NOMO-1 treated with dmso at 0.1 percent for 144 hours (cell line): ENCODE measurements around the gene ENO2.

Experiments used
- DNase-seq: peaks from one replicate; lab custom pipeline; 2025; ENCODE audit not compliant: unreplicated experiment; lab: John Stamatoyannopoulos, UW

ENO2 gene

DNA sequence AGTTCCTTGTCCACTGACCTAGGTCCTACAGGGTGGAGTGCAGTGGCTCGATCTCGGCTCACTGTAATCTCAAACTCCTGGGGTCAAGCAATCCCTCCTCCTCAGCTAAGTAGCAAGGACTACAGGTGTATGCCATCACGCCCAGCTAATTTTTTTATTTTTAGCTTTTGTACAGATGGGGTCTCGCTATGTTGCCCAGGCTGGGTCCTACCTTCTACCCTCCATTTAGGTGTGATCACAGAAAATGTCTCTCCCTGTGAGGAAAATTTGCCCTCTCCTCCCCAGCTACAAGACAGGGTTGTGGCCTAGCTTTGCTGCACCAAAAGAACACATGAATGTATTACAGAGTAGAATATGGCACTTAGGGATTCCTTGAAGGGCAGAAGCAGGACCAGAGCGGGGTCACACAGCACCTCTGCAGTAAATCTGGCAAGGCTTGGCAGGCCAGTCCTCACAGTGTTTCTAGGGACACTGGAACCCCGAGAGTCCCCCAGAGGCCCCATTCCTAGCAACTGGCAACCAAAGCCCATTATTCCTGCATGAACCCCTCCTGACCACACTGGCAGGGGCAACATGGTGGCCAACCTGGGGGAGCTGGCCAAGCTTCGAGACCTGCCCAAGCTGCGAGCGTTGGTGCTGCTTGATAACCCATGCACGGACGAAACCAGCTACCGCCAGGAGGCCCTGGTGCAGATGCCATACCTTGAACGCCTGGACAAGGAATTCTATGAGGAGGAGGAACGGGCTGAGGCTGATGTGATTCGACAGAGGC is 2.0 kb upstream of the ENO2 start:
- no peak for DNase-seq

DNA sequence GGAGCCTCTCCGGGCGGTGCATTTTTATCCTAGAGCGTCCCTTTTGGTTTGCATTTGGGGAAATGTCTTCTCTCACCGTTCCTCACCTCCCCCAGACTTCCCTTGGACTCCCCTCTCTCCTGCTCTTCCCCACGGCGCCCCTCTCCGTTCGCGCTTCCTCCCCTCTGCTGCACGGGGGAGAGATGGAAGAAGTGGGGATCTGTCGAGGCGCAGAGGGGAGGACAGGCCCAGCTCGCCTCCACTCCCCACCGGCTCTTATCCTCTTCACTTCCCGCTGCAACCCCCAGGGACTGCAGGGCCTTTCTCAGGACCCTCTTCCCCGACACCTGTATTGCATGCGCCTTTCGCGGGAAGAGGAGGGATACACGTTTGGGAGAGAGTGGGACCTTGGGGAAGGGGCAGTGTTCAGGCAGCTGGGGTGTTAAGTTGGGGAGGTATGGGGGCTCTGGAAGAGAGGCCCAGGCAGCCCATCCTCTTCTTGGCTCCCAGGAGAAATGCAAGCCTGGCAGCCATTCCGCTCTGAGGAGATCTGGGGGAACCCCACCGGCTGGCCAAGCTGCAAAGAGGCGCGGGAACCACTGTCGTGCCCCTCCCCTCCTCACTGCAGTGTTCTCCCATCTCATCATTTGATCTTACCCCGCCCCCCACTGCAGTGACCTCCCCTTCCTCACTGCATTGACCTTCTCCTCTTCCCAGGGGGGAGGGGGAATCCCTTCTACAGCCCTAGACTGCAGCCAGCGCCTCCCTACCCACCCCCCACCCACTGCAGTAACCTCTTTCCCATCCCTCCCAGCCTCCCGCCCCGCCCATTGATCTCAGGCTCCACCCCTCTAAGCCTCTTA is 788 bp downstream of the ENO2 start:
- no peak for DNase-seq

DNA sequence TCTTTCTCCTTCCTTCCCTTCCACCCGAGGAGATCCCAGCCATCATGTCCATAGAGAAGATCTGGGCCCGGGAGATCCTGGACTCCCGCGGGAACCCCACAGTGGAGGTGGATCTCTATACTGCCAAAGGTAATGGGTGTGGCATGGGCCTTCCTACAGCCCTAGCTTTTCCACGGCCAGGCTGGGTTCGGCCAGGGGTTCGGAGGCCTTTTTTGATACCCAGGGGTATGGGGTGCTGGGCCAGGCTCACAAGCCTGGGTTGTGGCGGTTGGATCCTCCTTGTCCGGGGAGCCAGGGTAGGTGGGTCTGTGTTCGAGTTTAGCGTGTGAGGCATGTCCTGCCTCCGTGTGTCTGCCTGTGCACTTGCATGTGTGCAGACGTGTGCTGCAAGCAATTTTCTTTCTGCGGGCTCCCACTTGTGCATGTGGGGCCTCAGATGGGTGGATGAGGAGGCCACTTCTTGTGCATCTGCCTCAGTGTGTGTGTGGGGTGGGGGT is 1.5 kb downstream of the ENO2 start:
- DNase-seq, result no peak

DNA sequence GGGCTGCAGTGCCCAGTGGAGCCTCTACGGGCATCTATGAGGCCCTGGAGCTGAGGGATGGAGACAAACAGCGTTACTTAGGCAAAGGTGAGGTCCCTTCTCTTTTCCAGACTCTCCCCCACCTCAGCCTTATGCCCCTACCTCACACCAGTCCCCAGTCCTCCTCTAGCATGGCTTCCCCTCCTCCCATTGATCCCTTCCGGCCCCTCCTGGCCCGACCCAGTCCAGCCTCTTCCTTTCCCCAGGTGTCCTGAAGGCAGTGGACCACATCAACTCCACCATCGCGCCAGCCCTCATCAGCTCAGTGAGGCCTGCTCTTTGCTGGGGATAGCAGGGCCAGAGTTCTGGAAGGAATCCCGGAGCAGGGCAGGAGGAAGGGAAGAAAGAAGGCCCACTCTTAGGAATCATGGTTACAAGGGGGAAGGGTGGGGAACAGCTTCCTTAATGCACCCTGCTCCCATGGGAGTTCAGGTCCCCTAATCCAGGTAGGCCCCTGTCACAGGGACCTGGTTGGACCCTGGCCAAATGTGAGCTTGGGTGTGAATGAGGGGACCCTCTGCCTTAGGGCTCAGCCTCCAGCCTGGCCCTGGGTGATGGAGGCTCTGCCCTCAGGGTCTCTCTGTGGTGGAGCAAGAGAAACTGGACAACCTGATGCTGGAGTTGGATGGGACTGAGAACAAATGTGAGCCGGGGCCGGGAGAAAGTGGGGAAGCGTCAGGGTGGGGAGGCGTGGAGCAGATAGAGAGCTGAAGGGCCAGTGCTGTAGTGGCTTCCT is 2.2 kb downstream of the ENO2 start:
- no peak for DNase-seq

DNA sequence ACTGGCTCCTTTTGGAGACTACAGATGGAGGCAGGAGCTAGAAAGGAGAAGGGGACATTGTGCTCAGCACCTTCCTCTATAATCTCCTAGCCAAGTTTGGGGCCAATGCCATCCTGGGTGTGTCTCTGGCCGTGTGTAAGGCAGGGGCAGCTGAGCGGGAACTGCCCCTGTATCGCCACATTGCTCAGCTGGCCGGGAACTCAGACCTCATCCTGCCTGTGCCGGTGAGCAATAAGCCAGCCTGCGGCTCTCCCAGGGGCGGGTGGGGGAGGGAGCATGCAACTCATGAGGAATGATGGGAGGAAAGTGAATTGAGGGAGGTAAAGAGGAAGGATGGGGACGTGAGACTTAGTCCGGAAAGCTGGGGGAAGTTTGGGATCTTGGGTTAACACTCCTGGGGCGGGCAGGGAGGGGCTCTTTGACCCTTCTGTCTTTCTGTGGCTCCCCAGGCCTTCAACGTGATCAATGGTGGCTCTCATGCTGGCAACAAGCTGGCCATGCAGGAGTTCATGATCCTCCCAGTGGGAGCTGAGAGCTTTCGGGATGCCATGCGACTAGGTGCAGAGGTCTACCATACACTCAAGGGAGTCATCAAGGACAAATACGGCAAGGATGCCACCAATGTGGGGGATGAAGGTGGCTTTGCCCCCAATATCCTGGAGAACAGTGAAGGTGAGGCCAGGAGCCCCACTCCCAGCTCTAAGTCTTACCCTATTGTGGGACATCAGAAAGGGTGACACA is 3.3 kb downstream of the ENO2 start:
- no peak for DNase-seq

DNA sequence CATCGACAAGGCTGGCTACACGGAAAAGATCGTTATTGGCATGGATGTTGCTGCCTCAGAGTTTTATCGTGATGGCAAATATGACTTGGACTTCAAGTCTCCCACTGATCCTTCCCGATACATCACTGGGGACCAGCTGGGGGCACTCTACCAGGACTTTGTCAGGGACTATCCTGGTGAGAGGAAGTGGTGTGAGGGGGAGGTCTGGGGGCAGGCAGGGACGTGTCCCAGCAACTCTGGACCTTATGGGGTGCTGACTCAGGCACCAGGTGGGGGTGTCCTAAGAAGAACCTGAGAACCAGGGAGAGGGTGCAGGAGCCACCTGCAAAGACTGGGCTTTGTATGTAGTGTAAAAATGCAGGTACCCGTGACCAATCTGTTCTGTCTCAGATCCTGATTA is 5.2 kb downstream of the ENO2 start:
- DNase-seq, result no peak

DNA sequence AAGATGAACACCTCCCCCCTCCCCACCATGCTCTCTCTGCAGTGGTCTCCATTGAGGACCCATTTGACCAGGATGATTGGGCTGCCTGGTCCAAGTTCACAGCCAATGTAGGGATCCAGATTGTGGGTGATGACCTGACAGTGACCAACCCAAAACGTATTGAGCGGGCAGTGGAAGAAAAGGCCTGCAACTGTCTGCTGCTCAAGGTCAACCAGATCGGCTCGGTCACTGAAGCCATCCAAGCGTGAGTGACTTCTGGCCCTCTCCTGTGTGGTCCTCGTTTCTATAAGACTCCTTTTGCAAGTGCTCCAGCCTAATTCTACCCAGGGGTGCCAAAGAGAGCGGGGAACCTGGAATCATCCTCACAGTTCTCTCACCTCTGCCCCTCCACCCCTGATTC is 7.2 kb downstream of the ENO2 start:
- DNase-seq, result no peak

DNA sequence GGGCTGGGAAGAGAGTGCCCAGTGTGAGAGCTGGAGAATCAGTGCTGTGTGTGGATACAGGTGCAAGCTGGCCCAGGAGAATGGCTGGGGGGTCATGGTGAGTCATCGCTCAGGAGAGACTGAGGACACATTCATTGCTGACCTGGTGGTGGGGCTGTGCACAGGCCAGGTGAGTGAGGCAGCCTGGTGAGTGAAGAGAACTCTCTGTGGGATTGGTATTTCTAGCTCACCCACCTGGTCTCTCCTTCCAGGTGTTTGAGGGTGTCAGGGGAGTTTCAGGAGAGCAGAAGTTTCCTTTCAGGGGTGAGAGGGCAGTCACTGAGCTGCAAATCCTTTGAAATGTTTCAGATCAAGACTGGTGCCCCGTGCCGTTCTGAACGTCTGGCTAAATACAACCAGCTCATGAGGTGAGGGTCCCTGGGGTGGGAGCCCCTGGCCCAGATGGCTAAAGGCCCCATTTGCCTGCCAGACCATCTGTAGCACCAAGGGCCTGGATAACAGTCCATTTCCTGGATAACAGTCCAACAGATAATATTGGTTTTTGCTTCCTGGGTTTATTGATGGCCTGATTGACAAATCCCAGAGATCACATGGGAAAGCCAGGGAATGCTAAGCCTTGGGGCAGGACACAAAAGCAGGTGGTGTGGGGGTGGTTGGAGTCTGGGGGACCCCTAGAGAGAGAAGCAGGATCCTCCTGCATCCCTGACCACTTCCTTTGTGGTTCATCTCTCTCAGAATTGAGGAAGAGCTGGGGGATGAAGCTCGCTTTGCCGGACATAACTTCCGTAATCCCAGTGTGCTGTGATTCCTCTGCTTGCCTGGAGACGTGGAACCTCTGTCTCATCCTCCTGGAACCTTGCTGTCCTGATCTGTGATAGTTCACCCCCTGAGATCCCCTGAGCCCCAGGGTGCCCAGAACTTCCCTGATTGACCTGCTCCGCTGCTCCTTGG is 7.9 kb downstream of the ENO2 start:
- no peak for DNase-seq

DNA sequence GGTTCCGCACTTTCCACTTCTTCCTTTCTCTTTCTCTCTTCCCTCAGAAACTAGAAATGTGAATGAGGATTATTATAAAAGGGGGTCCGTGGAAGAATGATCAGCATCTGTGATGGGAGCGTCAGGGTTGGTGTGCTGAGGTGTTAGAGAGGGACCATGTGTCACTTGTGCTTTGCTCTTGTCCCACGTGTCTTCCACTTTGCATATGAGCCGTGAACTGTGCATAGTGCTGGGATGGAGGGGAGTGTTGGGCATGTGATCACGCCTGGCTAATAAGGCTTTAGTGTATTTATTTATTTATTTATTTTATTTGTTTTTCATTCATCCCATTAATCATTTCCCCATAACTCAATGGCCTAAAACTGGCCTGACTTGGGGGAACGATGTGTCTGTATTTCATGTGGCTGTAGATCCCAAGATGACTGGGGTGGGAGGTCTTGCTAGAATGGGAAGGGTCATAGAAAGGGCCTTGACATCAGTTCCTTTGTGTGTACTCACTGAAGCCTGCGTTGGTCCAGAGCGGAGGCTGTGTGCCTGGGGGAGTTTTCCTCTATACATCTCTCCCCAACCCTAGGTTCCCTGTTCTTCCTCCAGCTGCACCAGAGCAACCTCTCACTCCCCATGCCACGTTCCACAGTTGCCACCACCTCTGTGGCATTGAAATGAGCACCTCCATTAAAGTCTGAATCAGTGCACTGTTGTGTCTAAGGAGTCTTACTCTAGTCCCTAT is 8.8 kb downstream of the ENO2 start:
- DNase-seq, result no peak

DNA sequence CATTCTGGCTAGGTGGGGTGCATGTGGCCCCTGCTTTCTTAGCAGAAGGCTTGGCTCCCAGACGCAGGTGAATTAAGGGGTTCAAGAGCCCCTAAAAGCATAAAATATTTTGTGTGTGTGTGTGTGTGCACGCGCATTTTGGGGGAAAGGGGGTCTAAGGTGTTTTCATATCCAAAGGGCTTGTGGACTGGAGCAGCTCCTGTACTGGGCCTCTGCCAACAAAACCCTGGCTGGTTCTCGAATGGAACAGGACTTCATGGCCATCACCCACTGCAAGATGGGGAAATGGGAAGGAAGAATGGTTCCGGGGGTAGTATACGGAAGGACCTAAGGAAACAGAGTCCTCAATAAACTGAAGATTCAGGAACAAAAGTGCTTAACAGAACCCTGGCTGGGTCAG is 9.5 kb downstream of the ENO2 start:
- no peak for DNase-seq

DNA sequence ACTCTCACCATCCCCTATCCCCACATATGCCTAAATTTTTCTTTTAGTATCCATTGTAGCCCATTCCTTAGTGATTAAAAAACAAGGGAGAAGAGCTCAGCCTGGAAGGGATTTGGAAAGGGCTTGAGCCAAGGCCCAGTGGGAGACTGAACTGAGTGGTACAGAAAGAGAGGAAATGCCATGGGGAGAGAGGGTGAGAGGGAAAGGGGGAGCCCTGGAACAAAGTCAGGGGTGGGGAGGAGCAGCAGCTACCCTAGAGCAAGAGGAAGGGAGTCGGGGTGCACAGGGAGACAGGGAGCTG is 10.8 kb downstream of the ENO2 start:
- no peak for DNase-seq

DNA sequence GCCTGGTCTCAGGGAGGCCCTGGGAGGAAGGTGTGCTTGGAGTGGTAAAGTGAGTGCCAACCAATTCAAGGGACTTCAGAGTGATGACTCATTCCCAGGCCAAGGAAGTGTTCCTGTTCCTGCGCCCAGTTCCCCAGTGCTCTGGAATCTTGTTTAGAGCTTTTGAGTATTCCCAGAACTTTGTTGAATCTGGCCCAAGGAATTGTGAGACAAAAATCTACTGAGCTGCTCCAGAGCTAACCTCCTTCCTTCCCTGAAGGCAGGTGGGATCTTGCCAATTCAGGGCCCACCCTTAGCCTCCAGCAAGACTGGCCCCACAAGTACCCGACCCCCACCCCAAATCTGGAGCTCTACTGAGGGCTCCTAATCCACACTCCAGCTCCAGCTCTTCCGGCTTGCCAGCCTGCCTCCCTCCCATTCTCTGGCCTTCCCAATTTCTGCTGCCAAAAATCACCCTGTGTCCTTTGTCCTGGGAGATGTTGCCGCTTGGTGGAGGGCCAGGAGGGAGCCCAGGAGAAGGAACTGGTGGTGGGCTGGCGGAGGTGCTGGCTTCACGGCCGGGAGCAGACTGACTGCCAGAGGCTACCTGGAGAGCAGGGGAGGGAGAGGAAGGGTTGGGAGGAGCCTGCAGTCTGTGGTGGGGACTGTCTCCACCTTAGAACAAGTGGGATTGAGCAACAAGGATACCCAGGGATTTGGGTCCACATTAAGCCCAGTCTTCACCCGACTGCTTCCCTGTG is 11.3 kb downstream of the ENO2 start:
- DNase-seq, result no peak

DNA sequence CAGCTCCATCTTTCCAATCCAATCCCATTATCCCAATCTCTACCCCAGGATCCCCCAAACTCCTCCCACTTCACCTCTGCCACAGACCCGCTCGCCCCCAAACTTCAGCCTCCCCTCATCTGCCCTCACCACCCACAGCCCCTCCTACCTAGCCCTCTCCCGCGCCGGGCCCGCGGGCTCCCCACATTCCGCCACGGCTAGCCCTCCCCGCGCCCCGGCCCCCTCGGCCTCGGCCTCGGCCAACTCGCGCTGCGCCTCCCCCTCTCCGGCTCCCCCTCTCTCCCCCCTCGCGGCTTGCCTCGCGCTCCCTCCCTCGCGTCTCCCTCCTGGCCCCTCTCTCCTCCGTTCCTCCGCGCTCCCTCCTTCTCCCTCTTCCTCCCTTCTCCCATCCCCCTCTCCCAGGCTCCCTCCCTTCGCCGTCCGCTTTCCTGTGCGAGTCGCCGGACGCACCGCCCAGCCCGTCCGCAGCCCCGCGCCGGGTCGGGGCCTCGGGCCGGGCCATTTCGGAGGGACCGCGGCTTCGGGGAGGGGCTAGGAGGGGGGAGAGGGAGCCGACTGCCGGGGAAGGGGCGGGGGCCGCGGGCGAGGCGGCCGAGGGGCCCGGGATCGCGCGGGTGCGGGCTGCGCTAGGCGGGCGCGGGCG is 13.1 kb downstream of the ENO2 start, which contains the start of gene ATN1:
TSS of gene ATN1 (plus strand) at position 581 of the 643 bp plus-strand sequence. CDS start 6,043 bp downstream, outside the sequence.
- peak; percentile 16 for DNase-seq

DNA sequence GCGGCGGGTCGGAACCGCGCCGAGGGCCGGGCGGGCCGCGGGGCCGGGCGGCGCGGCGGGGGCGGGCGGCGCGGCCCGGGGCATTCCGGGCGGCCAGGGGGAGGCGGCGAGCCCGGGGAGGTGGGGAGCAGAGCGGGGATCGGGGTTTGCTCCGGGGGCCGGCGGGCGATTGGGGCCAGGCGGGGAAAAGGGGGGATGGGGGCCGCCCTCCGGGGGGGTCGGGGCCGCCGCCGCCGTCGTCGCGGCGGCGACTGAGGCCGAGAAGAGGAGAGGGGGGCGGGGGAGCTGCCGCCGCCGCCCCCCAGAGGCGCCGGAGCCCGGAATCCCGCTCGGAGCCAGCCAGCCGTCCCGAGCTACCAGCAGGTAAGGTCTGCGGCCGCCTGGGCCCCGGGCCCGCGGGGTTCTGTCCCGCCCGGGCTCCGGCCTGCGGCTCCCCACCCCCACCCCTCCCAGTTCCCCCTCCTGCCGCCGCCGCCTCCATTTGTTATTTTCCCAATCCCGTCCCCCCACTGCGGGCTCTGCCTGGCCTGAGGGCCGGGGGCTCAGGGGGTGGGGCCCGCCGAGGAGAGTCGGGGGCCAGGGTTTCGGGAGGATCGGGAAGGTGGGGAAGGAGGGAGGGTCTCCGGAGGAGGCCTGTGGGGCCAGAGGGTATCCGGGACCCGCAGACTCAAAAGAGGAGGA is 13.8 kb downstream of the ENO2 start:
- no peak for DNase-seq

DNA sequence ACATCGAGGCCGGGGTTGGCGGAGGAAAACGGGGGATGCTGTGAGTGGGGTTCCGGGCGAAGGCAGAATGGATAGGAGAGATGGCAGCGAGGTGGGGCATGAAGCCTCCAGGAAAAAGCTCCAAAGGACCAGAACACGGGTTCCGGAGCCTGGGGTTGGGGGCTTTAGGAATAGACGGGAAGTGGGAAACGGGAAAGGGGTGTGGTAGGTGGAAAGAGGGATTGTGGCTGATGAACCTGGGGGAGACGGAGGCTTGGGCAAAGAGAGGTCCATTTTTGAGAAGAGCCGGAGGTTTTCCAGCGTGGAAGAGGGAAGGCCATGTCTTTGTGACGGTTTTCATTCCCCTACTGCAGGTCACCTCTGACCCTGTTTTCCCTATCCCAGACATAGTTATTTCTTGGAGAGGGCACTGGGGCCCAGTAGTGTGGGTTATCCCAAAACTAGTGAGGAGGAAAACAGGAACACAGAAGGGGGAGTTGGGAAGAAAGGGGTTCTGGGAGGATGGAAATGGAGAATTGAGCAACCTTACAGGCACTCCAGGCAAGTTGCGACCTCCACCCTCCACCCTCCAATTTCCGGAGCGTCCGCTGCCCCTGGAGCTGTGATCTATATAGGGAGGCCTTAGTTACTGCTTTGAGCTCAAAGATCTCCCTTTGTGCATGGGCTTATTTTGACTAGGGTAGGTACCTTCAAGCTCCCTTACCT is 14.5 kb downstream of the ENO2 start:
- no peak for DNase-seq
